CD4-positive, alpha-beta T cell treated with Interleukin-15 for 1 hour (primary cell): Measurements from ENCODE around the gene CARD16.
"Not testable (repeated sequence)": the region's sequence is repeated elsewhere in the genome, so short reads cannot be mapped to it uniquely, and the experiment has no call there.

ENCODE experiments used
- DNase-seq: peaks from one replicate; pipeline ENCODE4 v3.0.0-alpha.2; 2020

Gene CARD16

GRCh38 chr11:105044557-105045524, at the start of gene CARD16:
Gene CARD16 (minus strand): TSS chr11:105045335. CDS start chr11:105045297, 38 bp downstream.
- DNase-seq: peak; percentile 44

DNA sequence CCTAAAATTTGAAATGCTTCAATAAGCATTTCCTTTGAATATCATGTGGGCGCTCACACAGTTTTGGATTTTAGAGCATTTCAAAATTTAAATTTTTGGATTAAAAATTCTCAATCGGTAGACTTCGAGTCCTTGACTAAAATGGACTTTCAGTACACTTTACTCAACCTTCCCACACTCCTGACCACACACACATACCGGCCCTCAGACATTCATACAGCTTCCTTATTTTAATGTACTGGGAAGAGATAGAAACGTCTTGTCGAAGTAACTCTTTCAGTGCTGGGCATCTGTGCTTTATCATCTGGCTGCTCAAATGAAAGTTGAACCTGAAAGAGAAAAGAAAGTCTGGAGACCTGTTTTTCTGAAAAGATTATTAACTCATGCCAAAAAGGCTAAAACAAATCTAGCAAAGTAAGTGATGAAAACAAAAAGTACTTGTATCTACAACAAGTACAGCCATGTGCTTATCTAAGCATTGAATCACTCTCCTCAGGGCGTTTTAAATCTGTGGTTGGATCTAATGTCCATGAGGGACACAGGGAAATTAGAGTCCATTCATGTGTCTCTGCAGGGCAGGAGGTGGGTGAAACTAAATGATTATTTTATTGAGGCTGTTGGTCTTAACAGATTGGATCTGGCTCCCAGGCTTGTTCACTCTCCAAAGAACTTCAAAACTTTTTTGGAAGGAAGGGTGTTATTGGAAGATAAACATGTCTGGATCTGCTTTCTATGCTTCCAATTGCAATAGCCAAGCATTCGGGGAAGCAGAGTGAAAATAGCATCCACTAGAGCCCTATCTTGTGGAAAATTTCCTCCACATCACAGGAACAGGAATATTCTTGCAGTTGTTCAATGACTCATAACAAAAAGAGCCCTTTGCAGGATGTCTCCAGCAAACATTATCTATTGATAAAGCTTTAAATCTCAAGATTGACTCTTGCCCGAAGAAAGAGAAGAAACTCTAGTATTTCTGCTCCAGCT, 47.4 kb upstream of the CARD16 start:
- DNase-seq: no peak

DNA sequence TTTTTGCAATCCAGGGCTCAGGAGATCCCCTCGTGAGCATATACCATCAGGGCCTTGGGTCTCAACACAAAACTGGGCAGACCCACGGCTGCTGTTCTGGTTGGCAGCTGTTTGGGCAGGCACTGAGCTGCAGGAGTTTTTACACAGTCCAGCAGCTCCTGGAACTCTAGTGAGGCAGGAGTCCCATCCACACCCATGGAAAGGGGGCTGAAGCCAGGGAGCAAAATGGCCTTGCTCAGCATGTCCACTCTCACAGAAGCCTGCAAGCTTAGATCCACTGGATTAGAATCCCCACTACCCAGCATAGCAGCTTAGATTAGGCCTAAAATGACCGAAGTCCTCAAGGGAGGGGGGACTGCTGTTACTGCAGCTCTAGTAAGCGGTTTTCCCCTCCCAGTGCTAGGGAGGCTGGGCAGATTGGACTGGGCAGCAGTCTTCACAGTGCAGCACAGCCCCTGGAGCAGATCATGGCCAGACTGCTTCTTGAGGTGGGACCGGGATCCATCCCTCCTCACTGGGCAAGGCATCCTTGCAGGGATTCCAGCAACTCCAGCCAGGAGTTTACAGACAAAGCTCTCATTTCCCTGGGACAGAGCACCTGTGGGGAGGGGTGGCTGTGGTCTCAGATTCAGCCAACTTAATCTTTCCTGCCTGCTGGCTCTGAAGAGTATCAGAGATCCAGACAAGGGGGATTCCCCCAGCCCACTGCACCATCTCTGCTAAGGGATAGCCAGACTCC, 36.4 kb upstream of the CARD16 start:
- DNase-seq: no peak

GRCh38 chr11:105080171-105080906, 35.2 kb upstream of the CARD16 start:
- DNase-seq: not testable (repeated sequence)

GRCh38 chr11:105078283-105078682, 33.1 kb upstream of the CARD16 start:
- no peak for DNase-seq

DNA sequence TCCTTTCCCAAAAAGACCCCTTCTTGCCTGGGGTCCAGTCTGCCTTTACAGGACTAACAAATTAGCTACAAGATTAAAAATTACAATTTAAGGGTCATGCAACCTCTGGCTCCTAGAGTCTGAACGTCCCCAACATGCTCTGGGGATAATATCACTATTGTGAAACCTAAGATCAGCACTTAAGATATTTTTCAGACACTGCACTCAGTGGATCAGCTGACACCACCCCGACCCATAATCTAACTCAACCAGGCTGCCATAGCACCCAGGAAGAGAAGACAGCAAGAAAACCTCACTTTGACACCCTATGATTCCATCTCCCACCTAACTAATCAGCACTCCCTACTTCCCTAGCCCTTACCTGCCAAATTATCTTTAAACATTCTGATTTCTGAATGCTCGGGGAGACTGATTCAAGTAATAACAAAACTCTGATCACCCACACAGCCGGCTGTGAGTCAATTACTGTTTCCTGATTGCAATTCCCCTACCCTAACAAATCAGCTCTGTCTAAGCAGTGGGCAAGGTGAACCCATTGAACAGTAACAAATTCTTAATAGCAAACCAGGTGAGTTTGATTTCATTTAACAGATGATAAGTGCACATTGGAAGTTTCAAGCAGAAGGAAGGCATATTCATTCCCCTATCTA, 32.1 kb upstream of the CARD16 start:
- DNase-seq: not testable (repeated sequence)

DNA sequence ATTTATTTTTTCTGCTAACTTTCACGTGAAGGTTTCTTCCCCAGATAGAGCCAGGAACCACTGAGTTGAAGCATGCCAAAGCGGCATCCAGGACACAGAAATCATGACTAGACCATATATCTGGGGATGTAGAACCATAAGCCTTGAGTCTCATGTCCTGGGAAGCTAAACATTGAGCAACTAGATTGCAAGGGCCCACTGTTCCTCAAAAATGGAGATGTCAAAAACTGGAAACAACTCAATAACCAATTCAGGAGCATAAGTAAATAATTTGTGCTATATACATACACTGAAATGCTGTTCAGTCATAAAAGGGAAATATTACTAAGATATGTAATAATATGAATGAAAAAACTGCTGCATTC, 29.0 kb upstream of the CARD16 start:
- no peak for DNase-seq

- no peak for DNase-seq
These were observed 28.5 kb upstream of the CARD16 start for GRCh38 chr11:105073456-105074165.

GRCh38 chr11:105072080-105072479, 26.9 kb upstream of the CARD16 start:
- DNase-seq: not testable (repeated sequence)

- no peak for DNase-seq
These were observed 26.1 kb upstream of the CARD16 start for GRCh38 chr11:105071089-105071732.

- no peak for DNase-seq
These were observed 25.2 kb upstream of the CARD16 start for GRCh38 chr11:105070306-105070705.

- not testable (repeated sequence) for DNase-seq
These were observed 24.6 kb upstream of the CARD16 start for GRCh38 chr11:105069749-105070148.

- DNase-seq: not testable (repeated sequence)
These were observed 18.3 kb upstream of the CARD16 start for GRCh38 chr11:105063245-105063941.

- DNase-seq: no peak
These were observed 12.3 kb upstream of the CARD16 start for GRCh38 chr11:105057432-105057831.

GRCh38 chr11:105056446-105056845, 11.3 kb upstream of the CARD16 start:
- DNase-seq: no peak

- no peak for DNase-seq
These were observed 9.8 kb upstream of the CARD16 start for GRCh38 chr11:105054723-105055493.

- DNase-seq: no peak
These were observed 7.4 kb upstream of the CARD16 start for GRCh38 chr11:105052487-105052886.

DNA sequence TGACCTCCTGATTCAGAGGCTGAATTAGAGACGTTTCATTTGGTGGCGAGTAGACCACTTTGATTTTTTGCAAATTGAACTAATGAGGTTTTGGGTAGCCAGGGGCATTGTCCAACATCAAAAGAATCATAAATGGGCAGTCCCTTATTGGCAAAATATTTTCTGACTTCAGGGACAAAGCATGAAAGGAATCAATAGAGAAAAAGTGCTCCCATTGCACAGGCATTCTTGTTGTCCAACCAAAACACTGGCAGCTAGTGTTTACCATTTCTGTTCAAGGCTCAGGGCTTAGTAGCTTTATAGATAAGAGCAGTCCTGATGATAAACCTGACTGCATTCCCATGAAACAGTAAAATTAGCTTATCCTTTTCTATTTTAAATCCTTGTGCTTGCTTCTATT, 6.4 kb upstream of the CARD16 start:
- no peak for DNase-seq

GRCh38 chr11:105049481-105049880, 4.3 kb upstream of the CARD16 start:
- no peak for DNase-seq
